Endothelial cell (in vitro differentiated cells): ENCODE measurements around the gene PAIP1. TPM values are rescaled to one million over a fixed set of nuclear protein-coding genes. Genes with fewer than 3 reads are reported as not detected.
A peak's percentile ranks its signal among the peaks of the same experiment; 100 is the strongest.
"Not testable (repeated sequence)": the region's sequence is repeated elsewhere in the genome, so short reads cannot be mapped to it uniquely, and the experiment has no call there.

Experiments
- DNase-seq: peaks from one replicate; pipeline ENCODE4 v3.0.0; 2021; ENCODE audit warnings: low spot score
- H3K27ac Mint-ChIP-seq: one replicate; pipeline ENCODE4 v1.8.0; 2021; ENCODE audit warnings: mixed read lengths, inconsistent platforms; ENCODE audit not compliant: unreplicated experiment
- H3K27me3 Mint-ChIP-seq: one replicate; pipeline ENCODE4 v1.8.0; 2021; ENCODE audit warnings: mild to moderate bottlenecking, moderate library complexity, mixed read lengths, inconsistent platforms; ENCODE audit not compliant: unreplicated experiment
- H3K36me3 Mint-ChIP-seq: one replicate; pipeline ENCODE4 v1.8.0; 2021; ENCODE audit warnings: mild to moderate bottlenecking, low read depth, mixed read lengths, inconsistent platforms; ENCODE audit not compliant: unreplicated experiment
- H3K4me1 Mint-ChIP-seq: one replicate; pipeline ENCODE4 v1.8.0; 2021; ENCODE audit warnings: mild to moderate bottlenecking, mixed read lengths, inconsistent platforms; ENCODE audit not compliant: unreplicated experiment
- H3K4me3 Mint-ChIP-seq: one replicate; pipeline ENCODE4 v1.8.0; 2021; ENCODE audit warnings: mild to moderate bottlenecking, mixed read lengths, inconsistent platforms; ENCODE audit not compliant: unreplicated experiment
- H3K9me3 Mint-ChIP-seq: one replicate; pipeline ENCODE4 v1.8.0; 2021; ENCODE audit warnings: mixed read lengths, inconsistent platforms; ENCODE audit not compliant: unreplicated experiment
- total RNA-seq: library from RNA; stranded (reverse); fragmentation: NEBNext Ultra II Directional; extraction: Animal tissue kit (Norgen Biotek cat#: 25700); gene quantifications from one replicate; pipeline ENCODE4 v1.2.1, GENCODE V29; 2021; ENCODE audit not compliant: unreplicated experiment
- TF ChIP-seq, protein P1 (sequence below): fragments of 200-600 bp; sonication (generic); IDR thresholded peaks from one replicate; pipeline ENCODE4 v1.5.0; 2021; ENCODE audit warnings: antibody characterized with exemption; ENCODE audit not compliant: unreplicated experiment

Gene PAIP1
- total RNA-seq, 1 donor from 2014 or later = 92.4 TPM

DNA sequence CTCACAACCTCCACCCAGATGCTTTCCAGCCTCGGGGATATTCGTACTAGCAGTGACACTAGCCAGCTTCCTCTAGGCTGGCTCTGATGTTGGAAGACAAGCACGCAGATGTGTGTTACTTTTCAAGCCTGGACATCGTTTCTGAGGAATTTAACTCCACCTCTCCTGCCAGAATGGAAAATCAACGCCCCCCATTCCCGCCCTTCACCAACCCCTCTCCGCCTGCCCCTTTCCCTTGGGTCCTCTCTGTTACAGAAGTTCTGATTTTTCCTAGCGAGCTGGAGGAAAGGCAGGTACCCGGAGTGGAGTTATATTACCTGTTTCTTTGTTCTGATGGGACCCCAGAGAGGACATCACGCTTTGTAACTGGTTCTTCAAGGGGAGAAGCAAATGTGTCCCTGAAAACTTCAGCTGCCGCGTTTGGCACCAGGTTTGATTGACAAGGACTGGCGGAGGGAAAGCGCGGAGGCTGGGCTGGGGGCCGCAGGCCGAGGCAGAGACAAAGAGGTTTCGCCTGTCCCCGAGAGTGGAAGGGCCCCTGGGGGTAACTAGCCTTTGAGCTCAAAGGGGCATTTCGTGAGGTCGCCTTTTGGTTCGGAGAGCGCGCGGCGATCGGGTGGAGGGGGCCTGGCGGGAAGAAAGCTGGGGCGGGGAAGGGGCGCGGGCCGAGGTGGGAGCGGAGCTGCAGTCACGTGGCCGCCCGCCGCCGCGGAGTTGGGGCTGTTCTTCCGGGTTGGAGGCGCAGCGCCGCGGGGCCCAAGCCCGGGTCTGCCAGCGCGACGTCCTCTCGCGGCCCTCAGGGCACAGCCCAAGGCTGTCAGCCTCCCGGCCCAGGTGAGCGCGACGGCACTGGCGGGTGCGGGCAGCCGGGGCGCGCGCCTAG lies 45.8 kb upstream of the PAIP1 start, which contains the start of gene NNT:
Gene NNT (plus strand): TSS at position 720 of the 883 bp plus-strand sequence. CDS start 6,016 bp downstream, outside the sequence.
- peaks cover 15% of the 10 kb centered on the region for H3K4me1 Mint-ChIP-seq
- H3K36me3 Mint-ChIP-seq = no peaks in the 10 kb centered on the region
- peaks cover 10% of the 10 kb centered on the region for H3K27me3 Mint-ChIP-seq
- peak within 1 kb of the TSS; percentile 27 for H3K27ac Mint-ChIP-seq
- H3K9me3 Mint-ChIP-seq = no peaks in the 10 kb centered on the region
- TF ChIP-seq, protein P1, sequence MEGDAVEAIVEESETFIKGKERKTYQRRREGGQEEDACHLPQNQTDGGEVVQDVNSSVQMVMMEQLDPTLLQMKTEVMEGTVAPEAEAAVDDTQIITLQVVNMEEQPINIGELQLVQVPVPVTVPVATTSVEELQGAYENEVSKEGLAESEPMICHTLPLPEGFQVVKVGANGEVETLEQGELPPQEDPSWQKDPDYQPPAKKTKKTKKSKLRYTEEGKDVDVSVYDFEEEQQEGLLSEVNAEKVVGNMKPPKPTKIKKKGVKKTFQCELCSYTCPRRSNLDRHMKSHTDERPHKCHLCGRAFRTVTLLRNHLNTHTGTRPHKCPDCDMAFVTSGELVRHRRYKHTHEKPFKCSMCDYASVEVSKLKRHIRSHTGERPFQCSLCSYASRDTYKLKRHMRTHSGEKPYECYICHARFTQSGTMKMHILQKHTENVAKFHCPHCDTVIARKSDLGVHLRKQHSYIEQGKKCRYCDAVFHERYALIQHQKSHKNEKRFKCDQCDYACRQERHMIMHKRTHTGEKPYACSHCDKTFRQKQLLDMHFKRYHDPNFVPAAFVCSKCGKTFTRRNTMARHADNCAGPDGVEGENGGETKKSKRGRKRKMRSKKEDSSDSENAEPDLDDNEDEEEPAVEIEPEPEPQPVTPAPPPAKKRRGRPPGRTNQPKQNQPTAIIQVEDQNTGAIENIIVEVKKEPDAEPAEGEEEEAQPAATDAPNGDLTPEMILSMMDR = no peak
- DNase-seq = peak; percentile 52
- peak within 1 kb of the TSS; percentile 95 for H3K4me3 Mint-ChIP-seq

DNA sequence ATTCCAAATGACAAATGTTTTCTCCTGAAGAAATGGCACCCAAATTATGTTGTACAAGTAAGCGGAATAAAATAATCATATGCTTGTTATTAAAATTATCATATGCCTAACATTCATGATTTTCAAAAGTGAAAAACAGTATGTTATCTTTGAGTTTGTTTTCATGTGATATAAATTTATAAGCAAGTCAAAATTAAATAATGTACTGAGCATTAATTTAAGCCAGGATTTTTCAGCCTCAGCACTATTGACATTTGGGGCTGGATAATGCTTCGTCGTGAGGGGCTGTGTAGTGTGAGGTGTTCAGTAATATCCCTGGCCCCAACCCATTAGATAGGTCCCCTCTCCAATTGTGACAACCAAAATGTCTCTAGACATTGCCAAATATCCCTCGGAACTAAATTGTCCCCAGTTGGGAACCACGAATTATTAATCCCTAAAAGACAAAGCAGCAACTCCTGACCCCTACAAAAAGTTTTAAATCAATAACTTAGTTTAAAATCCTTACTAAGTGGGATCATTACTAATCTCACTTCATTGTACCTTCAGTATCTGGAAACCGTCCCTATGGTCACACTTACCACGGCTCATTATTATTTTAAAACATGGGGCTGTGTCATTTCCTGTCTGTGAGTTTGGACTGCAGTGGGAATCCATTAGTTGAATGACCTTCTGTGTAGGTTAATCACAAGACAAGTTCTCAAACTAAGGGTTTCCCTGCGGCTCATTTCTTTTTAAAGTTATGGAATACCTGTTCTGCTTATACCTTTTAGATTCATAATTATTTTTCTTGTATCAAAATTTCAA lies 44.8 kb upstream of the PAIP1 start:
- DNase-seq = no peak
- Mint-ChIP-seq H3K4me1 (peaks cover 15% of the 10 kb centered on the region), H3K9me3 (no peaks in the 10 kb centered on the region), H3K36me3 (no peaks in the 10 kb centered on the region), H3K27ac (no peak overlapping the region), H3K27me3 (peaks cover 8% of the 10 kb centered on the region), H3K4me3 (peak overlapping the region; percentile 95)
- TF ChIP-seq, protein P1 = no peak

DNA sequence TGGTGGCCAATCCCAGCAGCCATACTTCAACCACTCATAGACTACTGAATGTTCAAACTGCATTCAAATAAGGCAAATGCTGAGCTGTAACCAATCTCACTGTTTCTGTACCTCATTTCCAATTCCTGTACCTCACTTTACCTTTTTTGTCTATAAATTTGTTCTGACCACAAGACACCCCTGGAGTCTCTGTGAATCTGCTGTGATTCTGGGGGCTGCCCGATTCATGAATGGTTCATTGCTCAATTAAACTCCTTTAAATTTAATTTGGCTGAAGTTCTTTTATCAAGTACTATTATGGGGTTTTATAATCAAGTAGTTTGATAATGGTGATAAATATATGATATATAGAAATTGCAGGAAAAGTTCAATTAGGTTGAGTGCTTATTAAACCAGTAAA lies 42.0 kb upstream of the PAIP1 start:
- peaks cover 13% of the 10 kb centered on the region for H3K4me1 Mint-ChIP-seq
- H3K36me3 Mint-ChIP-seq, H3K27me3 Mint-ChIP-seq, H3K9me3 Mint-ChIP-seq, H3K4me3 Mint-ChIP-seq, DNase-seq, H3K27ac Mint-ChIP-seq: not testable (repeated sequence)

DNA sequence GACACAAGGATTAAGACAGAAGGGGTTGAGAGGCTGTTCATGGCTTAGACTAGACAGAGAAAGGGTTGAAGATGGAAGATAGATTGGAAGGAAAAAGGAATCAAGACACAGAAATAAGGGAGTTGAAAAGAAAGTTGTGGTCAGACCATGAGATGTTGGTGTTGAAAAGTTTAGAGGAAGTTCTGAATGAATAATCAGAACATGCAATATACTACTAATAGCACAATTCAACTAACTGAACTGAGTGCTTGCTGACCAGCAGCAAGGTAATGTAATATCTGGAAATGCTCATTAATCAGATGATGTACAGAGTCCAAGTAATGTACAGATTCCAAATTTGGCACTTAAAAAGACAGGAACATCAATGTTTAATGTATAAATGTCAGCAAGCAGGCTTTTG lies 35.5 kb upstream of the PAIP1 start:
- H3K4me3 Mint-ChIP-seq = no peak overlapping the region
- TF ChIP-seq, protein P1 = no peak
- no peak overlapping the region for H3K27ac Mint-ChIP-seq
- H3K27me3 Mint-ChIP-seq = no peaks in the 10 kb centered on the region
- H3K36me3 Mint-ChIP-seq = no peaks in the 10 kb centered on the region
- no peak for DNase-seq
- H3K4me1 Mint-ChIP-seq = no peaks in the 10 kb centered on the region
- H3K9me3 Mint-ChIP-seq = no peaks in the 10 kb centered on the region

DNA sequence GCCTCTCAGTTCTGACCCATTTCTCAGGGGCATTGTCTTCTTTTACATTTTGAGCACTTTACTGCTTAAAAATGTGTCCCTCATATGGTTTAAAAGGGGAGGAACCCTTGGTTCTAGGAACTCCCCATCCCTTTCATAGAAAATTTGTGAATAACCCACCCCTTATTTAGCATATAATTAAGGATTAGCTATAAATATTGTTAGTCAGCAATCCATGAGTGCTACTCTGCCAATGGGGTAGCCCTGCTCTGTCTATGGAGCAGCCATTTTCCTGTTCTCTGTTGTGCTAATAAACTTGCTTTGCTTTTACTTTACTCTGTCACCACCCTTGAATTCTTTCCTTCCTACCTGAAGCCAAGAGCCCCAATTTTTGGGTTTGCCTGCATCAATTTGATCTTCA lies 33.8 kb upstream of the PAIP1 start:
- Mint-ChIP-seq H3K36me3 (no peaks in the 10 kb centered on the region), H3K4me3 (no peak overlapping the region), H3K4me1 (no peaks in the 10 kb centered on the region), H3K9me3 (no peaks in the 10 kb centered on the region), H3K27ac (no peak overlapping the region), H3K27me3 (no peaks in the 10 kb centered on the region)
- TF ChIP-seq, protein P1 = no peak
- DNase-seq = no peak
